ENCODE data around the gene STX7. TPM values are rescaled to one million over a fixed set of nuclear protein-coding genes. Genes with fewer than 3 reads are reported as not detected.

Gene STX7
- total RNA-seq, 2 donors from 2014 or later, result 36.6 to 41.7 TPM

DNA sequence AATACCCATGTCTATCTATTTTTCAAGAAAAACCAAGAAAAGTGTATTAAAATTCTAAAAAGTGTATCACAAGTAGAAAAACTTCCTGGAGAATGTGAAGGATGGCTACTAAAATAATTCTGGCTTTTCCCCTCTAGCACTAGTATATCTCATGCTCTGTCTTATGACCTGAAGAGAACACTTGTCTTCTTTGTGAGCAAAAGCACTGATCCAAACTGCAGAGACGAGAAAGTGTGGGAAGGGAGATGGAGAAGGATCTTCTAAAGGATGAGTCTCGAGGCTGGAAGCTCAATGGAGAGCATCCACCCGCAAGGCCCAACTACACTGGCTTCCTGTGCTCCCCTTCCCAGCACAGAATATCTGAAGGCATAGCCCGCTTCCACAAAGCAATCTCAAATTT lies 23.5 kb downstream of the STX7 start:
- Mint-ChIP-seq H3K4me3 (no peak overlapping the region), H3K36me3 (ENCODE audit: low read depth) (peaks cover 8% of the 10 kb centered on the region), H3K4me1 (no peaks in the 10 kb centered on the region), H3K27ac (peak overlapping the region; percentile 6), H3K9me3 (peaks cover 6% of the 10 kb centered on the region), H3K27me3 (ENCODE audit: insufficient read depth) (no peaks in the 10 kb centered on the region)
- Histone ChIP-seq H3K27me3 (ENCODE audit: control insufficient read depth, insufficient read depth, low read length, poor library complexity, severe bottlenecking) (no peaks in the 10 kb centered on the region), H3K9me3 (ENCODE audit: control insufficient read depth, low read length) (peaks cover 2% of the 10 kb centered on the region), H3K27ac (ENCODE audit: low read depth, low read length) (no peak overlapping the region), H3K4me3 (ENCODE audit: low read length) (no peak overlapping the region), H3K9ac (ENCODE audit: extremely low read depth, low read length, poor library complexity, severe bottlenecking) (no peak overlapping the region), H3K4me1 (ENCODE audit: control insufficient read depth, insufficient read depth, low read length) (no peaks in the 10 kb centered on the region), H3K36me3 (ENCODE audit: control insufficient read depth, insufficient read depth, low read length) (peaks cover 10% of the 10 kb centered on the region)
- DNase-seq, result no peak
- TF ChIP-seq, protein P1, sequence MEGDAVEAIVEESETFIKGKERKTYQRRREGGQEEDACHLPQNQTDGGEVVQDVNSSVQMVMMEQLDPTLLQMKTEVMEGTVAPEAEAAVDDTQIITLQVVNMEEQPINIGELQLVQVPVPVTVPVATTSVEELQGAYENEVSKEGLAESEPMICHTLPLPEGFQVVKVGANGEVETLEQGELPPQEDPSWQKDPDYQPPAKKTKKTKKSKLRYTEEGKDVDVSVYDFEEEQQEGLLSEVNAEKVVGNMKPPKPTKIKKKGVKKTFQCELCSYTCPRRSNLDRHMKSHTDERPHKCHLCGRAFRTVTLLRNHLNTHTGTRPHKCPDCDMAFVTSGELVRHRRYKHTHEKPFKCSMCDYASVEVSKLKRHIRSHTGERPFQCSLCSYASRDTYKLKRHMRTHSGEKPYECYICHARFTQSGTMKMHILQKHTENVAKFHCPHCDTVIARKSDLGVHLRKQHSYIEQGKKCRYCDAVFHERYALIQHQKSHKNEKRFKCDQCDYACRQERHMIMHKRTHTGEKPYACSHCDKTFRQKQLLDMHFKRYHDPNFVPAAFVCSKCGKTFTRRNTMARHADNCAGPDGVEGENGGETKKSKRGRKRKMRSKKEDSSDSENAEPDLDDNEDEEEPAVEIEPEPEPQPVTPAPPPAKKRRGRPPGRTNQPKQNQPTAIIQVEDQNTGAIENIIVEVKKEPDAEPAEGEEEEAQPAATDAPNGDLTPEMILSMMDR (conservative IDR thresholded peaks at IDR 0.05), result no peak
- 90 to 98% methylated on average over 2 to 4 of the region's 4 CpGs for WGBS, 2 experiments (ENCODE audit: insufficient coverage in 1 of 2, insufficient read length in 1 of 2)

DNA sequence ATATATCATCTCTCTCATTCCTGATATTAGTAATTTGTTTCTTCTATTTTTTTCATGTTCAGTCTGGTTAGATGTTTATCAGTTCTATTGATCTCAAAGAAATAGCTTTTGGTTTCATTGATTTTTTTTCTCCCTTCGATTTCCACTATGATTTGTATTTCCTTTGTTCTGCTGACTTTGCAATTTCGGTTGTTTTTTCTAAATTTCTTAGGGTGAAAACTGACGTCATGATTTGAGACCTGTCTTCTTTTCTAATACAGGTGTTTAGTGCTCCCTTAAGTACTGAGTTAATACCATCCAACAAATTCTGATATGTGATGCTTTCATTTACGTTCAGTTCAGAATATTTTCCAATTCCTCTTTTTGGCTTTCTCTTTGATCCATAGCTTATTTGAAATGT lies 25.2 kb downstream of the STX7 start:
- no peaks in the 10 kb centered on the region for H3K27me3 Mint-ChIP-seq (ENCODE audit: insufficient read depth)
- WGBS, 2 experiments (ENCODE audit: insufficient coverage in 1 of 2, insufficient read length in 1 of 2), result 95 to 100% methylated on average over 2 to 4 of the region's 4 CpGs
- Histone ChIP-seq H3K4me3 (ENCODE audit: low read length) (no peak overlapping the region), H3K9ac (ENCODE audit: extremely low read depth, low read length, poor library complexity, severe bottlenecking) (no peak overlapping the region), H3K9me3 (ENCODE audit: control insufficient read depth, low read length) (no peaks in the 10 kb centered on the region), H3K27me3 (ENCODE audit: control insufficient read depth, insufficient read depth, low read length, poor library complexity, severe bottlenecking) (no peaks in the 10 kb centered on the region), H3K27ac (ENCODE audit: low read depth, low read length) (no peak overlapping the region), H3K4me1 (ENCODE audit: control insufficient read depth, insufficient read depth, low read length) (no peaks in the 10 kb centered on the region), H3K36me3 (ENCODE audit: control insufficient read depth, insufficient read depth, low read length) (peaks cover 7% of the 10 kb centered on the region)
- TF ChIP-seq, protein P1 (conservative IDR thresholded peaks at IDR 0.05), result no peak
- no peaks in the 10 kb centered on the region for H3K36me3 Mint-ChIP-seq (ENCODE audit: low read depth)
- no peak overlapping the region for H3K4me3 Mint-ChIP-seq
- no peak overlapping the region for H3K27ac Mint-ChIP-seq
- H3K9me3 Mint-ChIP-seq, result no peaks in the 10 kb centered on the region
- no peaks in the 10 kb centered on the region for H3K4me1 Mint-ChIP-seq
- DNase-seq, result no peak

DNA sequence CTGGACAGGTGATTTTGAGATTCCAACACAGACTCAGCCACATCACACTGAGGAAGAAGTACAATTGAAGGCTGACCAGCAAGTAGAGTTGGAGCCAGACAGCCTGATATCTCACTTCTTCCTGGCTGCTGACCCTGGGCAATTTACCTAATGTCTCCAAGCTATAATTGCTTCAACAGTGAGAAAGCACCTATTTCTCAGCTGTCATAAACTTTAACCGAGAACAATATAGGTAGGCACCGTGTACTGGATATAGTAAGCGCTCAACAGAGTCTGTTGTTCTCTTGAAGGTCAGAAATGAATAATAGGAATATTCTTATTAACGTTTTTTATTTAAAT lies 28.3 kb downstream of the STX7 start:
- no peaks in the 10 kb centered on the region for H3K4me1 Mint-ChIP-seq
- TF ChIP-seq, protein P1 (conservative IDR thresholded peaks at IDR 0.05), result no peak
- no peaks in the 10 kb centered on the region for H3K27me3 ChIP-seq (ENCODE audit: control insufficient read depth, insufficient read depth, low read length, poor library complexity, severe bottlenecking)
- H3K9me3 ChIP-seq (ENCODE audit: control insufficient read depth, low read length), result no peaks in the 10 kb centered on the region
- no peak overlapping the region for H3K9ac ChIP-seq (ENCODE audit: extremely low read depth, low read length, poor library complexity, severe bottlenecking)
- H3K4me3 Mint-ChIP-seq, result no peak overlapping the region
- H3K9me3 Mint-ChIP-seq, result no peaks in the 10 kb centered on the region
- no peak overlapping the region for H3K4me3 ChIP-seq (ENCODE audit: low read length)
- no peak overlapping the region for H3K27ac Mint-ChIP-seq
- H3K36me3 Mint-ChIP-seq (ENCODE audit: low read depth), result no peaks in the 10 kb centered on the region
- 94 to 100% methylated on average over 3 to 4 of the region's 4 CpGs for WGBS, 2 experiments (ENCODE audit: insufficient coverage in 1 of 2, insufficient read length in 1 of 2)
- H3K27me3 Mint-ChIP-seq (ENCODE audit: insufficient read depth), result no peaks in the 10 kb centered on the region
- H3K27ac ChIP-seq (ENCODE audit: low read depth, low read length), result no peak overlapping the region
- H3K4me1 ChIP-seq (ENCODE audit: control insufficient read depth, insufficient read depth, low read length), result no peaks in the 10 kb centered on the region
- no peak for DNase-seq
- H3K36me3 ChIP-seq (ENCODE audit: control insufficient read depth, insufficient read depth, low read length), result peaks cover 15% of the 10 kb centered on the region
